ENCODE data around the gene CMTM5. TPM values are rescaled to one million over a fixed set of nuclear protein-coding genes. Genes with fewer than 3 reads are reported as not detected.

Gene CMTM5, protein sequence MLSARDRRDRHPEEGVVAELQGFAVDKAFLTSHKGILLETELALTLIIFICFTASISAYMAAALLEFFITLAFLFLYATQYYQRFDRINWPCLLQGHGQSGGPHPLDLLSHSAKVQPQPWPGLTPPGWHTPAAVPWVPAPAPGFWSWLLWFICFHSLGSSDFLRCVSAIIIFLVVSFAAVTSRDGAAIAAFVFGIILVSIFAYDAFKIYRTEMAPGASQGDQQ
- total RNA-seq (2022; extraction: Qiagen RNA extraction; ENCODE audit: low read depth): not detected in 5 replicates

DNA sequence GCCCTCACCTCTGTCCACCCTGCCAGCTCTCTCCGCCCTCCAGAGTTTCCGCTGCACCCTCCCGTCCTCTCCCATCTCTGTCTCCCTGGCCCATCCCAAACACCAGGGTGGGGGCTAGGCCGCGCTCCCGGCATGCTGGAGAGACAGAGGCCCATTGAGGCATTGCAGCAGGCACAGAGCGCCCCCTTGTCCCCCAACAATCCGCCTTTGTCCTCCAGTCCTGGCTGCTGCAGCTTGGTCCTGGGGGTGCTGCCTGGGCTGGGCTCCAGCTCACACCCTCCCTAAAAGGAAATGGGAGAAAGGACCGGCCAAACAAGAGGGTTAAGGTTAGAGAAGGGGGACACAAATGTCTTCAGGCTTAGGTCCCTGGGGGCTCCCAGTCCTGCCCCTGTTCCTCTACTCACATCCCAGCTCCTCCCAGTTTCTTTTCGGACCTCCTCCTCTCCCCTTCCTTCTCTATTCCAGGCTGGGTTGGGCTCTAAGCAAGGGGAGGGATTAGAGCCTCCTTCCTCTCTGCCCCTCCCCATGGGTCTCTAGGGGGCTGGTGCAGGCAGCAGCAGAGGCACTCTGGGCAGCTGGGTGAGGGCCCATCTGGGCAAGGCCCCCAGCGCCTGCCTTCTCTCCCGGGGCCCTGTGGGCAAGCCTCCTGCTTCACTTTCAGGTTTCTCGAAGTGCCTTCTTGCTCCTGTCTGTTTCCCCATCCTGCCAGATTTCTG lies at the start of gene CMTM5:
TSS of gene CMTM5 (plus strand) at position 565 of the 716 bp plus-strand sequence. CDS start 206 bp downstream, outside the sequence.

DNA sequence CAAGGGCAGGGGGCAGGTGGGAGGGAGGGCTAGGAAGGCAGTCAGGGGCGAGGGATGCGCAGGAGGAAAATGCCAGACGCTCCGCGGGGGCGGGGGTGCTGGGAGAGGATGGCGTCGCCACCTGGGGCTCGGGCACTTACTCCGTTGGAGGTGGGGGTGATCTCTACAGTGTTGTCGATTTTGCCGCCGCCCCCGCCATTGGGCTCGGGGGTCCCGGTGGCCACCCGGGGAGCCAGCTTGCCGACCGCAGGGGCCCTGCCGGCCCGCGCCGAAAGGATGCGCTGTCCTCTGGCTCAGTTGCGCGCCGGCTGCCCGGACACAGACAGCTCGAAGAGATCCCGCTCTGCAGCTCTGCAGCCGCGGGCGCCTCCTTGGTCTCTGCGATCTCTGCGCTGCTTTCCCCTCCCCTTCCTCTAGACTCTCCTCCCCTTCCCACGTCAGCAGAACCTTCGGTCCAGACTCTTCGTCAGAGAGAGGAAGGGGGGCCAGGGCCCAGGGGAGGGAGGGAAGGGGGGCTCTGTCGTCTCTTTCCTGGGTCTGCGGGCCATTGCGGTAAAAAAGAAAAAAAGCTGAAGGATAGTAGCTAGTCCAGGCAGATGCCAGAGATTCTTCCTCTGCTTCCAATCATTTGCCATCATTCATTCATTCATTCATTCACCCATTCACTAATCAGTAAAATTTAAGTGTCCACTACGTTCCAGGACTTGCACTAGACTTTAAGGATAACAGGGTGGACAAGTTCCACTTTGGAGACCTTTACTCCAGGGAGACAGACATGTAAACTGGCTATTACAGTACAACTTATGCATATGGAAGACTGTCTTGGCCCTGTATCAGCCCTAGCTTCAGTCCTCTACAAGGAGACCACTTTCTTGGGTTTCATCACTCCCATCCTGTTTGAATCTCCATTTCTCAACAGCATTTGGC lies 24.1 kb upstream of the CMTM5 start, which contains the start of gene SLC22A17:
TSS of gene SLC22A17 (minus strand) at position 382 of the 927 bp plus-strand sequence.

DNA sequence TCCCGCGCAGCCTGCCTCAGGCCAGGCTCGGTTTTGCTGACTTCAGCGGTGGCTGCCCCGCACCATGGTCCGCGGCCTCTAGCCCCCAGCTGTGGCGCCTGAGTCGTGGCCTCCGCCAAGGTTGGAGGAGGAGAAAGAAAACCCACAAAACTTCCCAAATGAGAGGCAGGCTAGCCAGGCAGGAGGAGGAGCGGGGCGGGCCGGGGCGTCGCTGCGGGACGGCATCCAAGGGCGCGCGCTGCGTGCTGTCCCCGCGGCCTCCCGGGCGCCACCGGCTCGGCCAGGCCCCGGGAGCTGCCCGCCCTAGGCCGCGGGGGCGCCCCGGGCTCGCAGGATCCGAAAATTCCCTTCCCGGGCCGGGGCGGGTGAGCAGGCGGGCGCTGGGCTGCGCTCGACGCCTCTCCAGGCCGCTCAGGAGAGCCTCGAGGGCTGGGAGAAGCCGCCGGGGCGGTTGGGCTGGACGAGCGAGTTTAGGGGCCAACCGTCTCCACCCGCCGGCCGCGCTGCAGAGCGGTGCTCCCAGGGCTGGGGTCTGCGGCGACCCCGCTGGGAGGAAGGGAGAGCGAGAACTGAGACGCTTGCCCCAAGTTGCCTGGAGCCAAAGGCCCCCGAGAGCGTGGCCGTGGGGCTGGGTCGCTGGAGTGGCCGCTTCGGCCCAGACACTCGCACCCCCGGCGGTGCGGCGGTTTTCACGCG lies 11.7 kb upstream of the CMTM5 start, which contains the start of gene EFS:
TSS of gene EFS (minus strand) at position 137 of the 696 bp plus-strand sequence. CDS start 147 bp downstream, outside the sequence.

DNA sequence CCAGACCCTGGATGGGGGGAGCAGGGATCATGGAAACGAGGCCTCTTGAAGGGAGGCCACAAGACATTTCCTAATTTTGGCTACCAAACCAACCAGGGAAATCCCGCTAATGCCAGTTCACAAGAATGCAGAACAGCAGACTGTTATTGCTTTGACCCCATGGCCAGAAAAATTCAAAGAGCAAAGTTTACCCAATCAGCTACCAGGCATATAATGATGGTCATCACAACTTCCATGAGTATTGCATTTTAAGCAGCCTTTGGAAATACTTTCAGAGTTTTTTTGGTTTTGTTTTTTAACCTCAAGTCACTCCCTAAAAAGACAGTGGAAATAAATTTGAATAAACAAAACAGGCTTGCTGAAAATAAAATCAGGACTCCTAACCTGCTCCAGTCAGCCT lies 4.3 kb upstream of the CMTM5 start, which contains the start of gene IL25:
TSS of gene IL25 (plus strand) at position 301 of the 400 bp plus-strand sequence.

DNA sequence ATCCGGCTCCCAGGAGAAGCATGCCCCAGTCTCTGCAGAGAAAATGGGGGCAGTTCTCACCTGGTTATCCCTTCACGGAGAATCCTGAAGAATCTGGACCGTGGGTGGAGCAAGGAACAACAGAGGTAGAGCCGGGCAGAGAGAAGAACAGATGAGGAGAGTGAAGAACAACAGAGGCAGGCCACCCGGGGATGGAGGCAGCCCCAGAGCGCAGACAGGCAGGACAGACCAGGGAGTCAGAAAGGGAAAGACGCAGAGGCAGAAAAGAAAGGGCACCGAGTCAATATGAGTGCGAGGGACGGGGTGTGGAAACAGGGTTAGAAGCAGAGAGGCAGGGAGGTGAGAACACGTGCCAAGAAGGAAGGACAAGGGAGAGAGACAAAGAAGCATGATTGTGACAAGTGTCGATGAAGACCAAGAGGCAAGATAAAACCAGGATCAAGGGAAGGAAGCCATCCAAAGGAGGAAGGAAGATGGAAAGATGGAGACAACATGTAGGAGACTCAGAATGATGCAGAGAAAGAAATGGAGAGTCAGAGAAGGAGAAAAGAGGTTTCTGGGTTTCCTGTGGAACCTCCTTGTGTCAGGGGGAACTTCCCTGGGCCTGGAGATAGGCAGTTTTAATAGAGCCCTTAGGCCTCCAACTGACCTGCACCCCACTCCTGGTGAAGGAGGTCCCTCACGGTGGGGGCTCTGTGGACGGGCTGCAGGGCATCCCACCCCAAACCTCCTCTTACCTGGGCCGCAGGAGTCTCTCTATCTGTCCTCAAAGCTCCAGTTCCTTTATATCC lies 30.9 kb downstream of the CMTM5 start, which contains the start of gene MYH6:
TSS of gene MYH6 (minus strand) at position 758 of the 791 bp plus-strand sequence. CDS start 1,050 bp downstream, outside the sequence.

Other genes starting within 250 kb of the CMTM5 start
- 0.27 to 0.80 TPM (median 0.55 TPM) in 5 replicates for gene SLC7A8, start 193.4 kb upstream of the CMTM5 start, total RNA-seq (2022; extraction: Qiagen RNA extraction; ENCODE audit: low read depth)
- not detected in 5 replicates for gene RNF212B, start 139.1 kb upstream of the CMTM5 start, total RNA-seq (2022; extraction: Qiagen RNA extraction; ENCODE audit: low read depth)
- 6.8 to 9.3 TPM (median 7.4 TPM) in 5 replicates for gene HOMEZ, start 90.9 kb upstream of the CMTM5 start, total RNA-seq (2022; extraction: Qiagen RNA extraction; ENCODE audit: low read depth)
- gene PPP1R3E, start 74.2 kb upstream of the CMTM5 start, total RNA-seq (2022; extraction: Qiagen RNA extraction; ENCODE audit: low read depth): 3.5 to 6.1 TPM (median 4.6 TPM) in 5 replicates
- 18.6 to 22.7 TPM (median 21.0 TPM) in 5 replicates for gene BCL2L2, start 70.2 kb upstream of the CMTM5 start, total RNA-seq (2022; extraction: Qiagen RNA extraction; ENCODE audit: low read depth)
- 133 to 164 TPM (median 158 TPM) in 5 replicates for gene PABPN1, start 55.6 kb upstream of the CMTM5 start, total RNA-seq (2022; extraction: Qiagen RNA extraction; ENCODE audit: low read depth)
- 5.2 to 8.9 TPM (median 6.8 TPM) in 5 replicates for gene SLC22A17, start 24.2 kb upstream of the CMTM5 start, total RNA-seq (2022; extraction: Qiagen RNA extraction; ENCODE audit: low read depth)
- not detected in 5 replicates for gene EFS, start 11.9 kb upstream of the CMTM5 start, total RNA-seq (2022; extraction: Qiagen RNA extraction; ENCODE audit: low read depth)
- gene IL25, start 4.2 kb upstream of the CMTM5 start, total RNA-seq (2022; extraction: Qiagen RNA extraction; ENCODE audit: low read depth): not detected in 5 replicates
- not detected in 5 replicates for gene MYH6, start 31.2 kb downstream of the CMTM5 start, total RNA-seq (2022; extraction: Qiagen RNA extraction; ENCODE audit: low read depth)
- gene MYH7, start 58.6 kb downstream of the CMTM5 start, total RNA-seq (2022; extraction: Qiagen RNA extraction; ENCODE audit: low read depth): not detected in 5 replicates
- 58.7 to 78.0 TPM (median 71.2 TPM) in 5 replicates for gene NGDN, start 92.7 kb downstream of the CMTM5 start, total RNA-seq (2022; extraction: Qiagen RNA extraction; ENCODE audit: low read depth)
- 0.88 to 2.1 TPM (median 1.2 TPM) in 5 replicates for gene ZFHX2, start 174.7 kb downstream of the CMTM5 start, total RNA-seq (2022; extraction: Qiagen RNA extraction; ENCODE audit: low read depth)
- 11.8 to 13.8 TPM (median 12.7 TPM) in 5 replicates for gene THTPA, start 179.2 kb downstream of the CMTM5 start, total RNA-seq (2022; extraction: Qiagen RNA extraction; ENCODE audit: low read depth)
- gene AP1G2, start 190.7 kb downstream of the CMTM5 start, total RNA-seq (2022; extraction: Qiagen RNA extraction; ENCODE audit: low read depth): 37.1 to 49.3 TPM (median 44.3 TPM) in 5 replicates
- 0.03 TPM in 3 of 5 replicates, not detected in the others for gene JPH4, start 201.7 kb downstream of the CMTM5 start, total RNA-seq (2022; extraction: Qiagen RNA extraction; ENCODE audit: low read depth)